GM21447 (cell line): ENCODE measurements around the gene CD6.

Source experiments
- ATAC-seq: cut with Tn5 transposase; IDR thresholded peaks from one replicate; pipeline ENCODE4 v1.9.1; 2021; ENCODE audit not compliant: unreplicated experiment

The CD6 gene

DNA sequence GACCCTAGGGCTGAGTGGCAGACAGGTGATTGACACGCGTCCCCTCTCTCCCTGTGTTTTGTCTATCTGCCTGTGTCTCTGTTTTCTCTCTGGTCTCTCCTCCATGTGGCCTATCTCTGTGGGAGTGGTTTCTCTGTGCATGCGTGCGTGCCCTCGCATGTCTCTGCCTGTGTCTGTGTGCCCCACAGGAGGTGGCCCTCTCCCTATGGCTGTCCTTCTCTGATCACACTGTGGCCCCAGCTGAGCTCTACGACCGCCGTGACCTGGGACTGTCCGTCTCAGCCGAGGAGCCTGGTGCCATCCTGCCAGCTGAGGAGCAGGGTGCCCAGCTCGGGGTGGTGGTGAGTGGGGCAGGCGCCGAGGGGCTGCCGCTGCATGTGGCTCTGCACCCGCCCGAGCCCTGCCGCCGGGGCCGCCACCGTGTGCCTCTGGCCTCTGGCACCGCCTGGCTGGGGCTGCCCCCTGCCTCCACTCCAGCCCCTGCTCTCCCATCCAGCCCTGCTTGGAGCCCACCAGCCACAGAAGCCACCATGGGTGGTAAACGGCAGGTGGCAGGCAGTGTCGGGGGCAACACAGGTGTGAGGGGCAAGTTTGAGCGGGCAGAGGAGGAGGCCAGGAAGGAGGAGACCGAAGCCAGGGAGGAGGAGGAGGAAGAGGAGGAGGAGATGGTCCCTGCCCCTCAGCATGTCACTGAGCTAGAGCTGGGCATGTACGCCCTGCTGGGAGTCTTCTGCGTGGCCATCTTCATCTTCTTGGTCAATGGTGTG is 35.6 kb upstream of the CD6 start:
- no peak for ATAC-seq

DNA sequence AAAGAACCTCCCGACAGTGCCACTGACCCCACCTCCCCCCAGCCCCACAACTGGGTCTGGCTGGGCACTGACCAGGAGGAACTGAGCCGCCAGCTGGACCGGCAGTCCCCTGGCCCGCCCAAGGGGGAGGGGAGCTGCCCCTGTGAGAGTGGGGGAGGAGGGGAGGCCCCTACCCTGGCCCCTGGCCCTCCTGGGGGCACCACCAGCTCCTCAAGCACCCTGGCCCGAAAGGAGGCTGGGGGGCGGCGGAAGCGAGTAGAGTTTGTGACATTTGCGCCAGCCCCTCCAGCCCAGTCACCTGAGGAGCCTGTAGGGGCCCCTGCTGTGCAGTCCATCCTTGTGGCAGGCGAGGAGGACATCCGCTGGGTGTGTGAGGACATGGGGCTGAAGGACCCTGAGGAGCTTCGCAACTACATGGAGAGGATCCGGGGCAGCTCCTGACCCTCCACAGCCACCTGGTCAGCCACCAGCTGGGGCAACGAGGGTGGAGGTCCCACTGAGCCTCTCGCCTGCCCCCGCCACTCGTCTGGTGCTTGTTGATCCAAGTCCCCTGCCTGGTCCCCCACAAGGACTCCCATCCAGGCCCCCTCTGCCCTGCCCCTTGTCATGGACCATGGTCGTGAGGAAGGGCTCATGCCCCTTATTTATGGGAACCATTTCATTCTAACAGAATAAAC is 34.9 kb upstream of the CD6 start:
- no peak for ATAC-seq

DNA sequence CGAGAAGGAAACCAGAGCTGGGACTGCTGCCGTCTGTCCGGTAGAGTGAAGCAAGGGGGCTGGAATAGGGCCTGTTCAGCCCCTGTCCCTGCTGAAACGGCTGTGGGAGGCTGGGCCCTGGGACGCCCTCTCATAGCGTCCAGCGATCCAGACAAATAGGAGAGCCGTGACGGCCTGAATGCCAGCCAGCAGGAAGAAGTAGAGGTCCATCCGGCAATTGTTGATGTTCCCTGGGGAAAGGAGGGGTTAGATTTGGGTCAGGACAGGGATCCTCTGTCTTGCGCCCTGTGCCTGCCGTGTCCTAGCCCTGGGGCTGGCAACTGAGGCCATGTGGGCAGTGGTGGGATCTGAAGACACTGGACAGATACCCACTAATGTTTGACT is 34.3 kb upstream of the CD6 start:
- ATAC-seq: no peak

DNA sequence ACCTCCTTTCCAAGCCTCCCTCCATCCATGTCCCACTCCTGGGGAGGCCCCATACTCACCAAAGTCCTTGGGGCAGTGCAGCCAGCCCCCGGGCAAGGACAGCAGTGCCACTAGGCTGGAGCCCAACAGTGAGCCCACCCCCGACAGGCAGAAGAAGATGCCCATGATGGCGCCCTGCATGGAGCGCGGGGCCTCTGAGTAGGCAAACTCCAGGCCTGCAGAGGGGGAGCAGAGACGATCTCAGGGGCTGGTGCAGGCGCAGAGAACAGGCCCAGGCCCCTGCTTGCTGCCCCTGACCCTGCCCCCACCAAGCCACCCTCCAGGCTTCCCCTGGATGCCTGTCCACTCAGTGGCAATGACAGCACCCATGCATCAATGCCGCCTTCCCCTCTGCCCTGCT is 33.7 kb upstream of the CD6 start:
- ATAC-seq: no peak

DNA sequence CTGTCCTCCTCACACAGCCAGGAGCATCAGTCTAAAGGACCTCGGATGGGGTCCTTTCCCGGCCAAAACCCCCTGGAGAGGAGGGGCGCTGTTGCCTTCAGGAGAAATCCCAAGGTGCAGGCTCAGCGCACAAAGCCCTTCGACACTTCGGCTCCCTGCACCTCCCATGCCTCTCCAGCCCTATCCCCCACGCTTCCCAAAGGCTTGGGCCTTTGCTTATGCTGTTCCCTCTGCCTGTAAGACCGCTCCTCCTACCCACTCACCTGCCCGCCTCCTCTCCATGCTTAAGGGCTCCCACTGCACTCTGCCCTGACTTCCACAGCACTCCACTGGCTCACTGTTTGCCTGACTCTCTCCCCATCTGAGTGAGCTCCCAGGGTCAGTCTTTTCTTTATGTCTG is 33.0 kb upstream of the CD6 start:
- no peak for ATAC-seq

DNA sequence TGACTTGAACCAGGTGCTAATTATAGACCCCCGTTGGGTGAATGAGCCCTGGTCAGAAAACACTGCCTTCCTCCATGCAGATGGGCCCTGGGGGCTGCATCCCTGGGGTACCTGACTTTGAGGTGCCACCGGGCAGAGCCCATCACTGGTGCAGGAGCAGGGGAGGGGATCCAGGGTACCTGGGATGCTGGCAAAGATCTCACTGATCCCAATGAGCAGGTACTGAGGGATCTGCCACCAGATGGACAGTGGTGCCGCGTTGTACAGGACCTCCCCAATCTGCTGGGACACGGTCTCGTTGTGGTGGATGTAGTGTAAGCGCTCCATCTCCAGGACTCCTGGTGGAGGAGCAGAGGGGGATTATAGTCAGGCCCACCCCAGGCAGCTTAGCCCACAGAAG is 32.2 kb upstream of the CD6 start:
- no peak for ATAC-seq

DNA sequence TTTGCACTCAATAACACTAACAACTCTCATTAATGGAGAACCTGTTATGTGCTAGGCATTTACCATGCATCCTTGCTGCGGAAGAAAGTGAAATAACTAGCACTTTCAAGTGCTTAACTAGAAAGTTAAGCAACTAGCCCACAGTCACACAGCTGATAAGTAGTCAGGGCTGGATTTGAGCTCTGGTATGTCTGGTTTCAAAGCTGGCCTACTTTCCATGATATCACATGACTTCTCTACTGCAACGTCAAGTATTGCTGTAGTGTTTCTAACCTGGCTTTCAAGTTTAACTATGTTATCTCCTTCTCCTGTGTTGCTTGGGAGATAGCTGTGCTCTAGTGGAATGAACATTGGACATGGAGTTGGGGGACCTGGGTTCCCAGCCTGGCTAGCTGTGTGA is 31.6 kb upstream of the CD6 start:
- ATAC-seq: no peak

DNA sequence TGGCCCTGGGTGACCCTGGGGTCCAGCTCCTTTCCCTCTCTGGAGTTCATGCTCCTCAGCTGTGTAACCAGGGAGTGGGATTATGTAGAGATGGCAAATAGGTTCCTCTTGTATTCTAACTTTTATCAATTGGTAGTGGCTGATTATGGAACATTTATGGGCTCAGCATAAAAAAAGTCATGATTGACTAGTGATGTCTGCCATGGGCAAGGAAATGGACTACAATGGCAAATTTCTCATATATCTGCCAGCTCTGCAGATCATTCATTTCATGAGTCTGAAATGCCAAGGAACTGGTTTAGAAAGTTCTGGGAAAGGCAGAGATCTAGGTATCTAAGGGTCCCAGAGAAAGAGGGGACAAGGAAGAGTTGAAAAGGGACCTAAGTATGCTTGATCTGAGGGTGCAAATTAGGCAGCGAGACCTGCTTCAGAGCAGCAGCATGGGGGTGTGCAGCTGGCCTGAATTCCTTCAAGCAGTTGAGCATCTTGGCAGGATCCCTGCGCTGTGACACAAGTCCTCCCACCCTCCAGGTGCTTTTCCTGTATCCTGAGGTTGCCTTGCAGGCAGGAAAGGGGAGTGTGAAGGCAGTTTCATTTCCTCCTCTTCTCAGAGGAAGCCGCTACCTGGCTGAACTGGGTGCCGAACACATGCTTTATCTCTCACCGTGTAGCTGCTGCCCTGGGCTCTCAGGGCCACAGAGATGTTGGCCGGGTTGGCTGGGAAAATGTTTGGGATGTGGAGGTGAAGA is 29.9 kb upstream of the CD6 start:
- ATAC-seq: no peak

DNA sequence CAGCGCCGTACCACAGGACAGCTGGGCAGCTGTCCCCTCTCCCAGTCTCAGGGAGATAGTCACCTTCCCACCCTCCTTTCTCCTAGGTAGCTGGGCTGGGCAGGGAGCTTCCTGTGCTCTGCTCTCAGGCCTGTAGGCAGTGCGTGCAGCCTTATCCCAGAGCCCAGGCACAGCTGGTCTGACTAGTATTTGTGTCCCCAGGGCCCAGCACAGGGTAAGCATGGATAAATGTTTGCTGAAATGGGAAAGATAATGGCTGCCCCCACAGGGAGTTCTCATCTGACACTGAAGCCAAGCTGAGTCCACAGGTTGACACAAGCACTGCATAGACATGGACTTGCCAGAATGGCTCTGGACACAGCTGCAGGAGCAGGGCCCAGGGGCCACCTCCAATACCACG is 29.3 kb upstream of the CD6 start:
- ATAC-seq: no peak

DNA sequence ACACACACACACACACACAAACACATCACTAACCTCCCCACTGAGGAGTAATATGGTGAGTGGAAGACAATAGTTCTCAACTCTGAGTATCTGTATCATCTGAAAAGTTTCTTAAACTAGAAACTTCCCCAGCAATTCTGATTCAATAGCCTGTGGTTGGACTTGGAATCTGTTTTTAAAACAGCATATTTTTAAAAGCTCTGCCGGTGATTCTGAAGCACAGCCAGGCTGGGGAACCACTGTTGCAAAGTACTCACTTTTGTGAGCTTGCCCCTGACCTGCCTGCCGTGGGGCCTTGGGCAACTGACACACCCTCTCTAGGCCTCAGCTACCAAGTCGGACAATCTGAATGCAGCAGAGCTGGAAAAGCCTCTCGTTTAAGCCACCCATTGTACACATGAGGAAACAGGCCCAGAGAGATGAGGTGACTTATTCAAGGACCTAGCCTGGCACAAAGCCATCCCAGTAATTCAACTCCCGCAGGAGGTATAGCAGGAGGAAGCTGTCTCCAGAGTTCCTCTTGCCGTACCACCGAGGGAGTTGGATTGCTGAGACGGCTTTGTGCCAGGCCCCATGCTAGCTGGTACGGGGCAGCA is 28.4 kb upstream of the CD6 start:
- ATAC-seq: no peak

DNA sequence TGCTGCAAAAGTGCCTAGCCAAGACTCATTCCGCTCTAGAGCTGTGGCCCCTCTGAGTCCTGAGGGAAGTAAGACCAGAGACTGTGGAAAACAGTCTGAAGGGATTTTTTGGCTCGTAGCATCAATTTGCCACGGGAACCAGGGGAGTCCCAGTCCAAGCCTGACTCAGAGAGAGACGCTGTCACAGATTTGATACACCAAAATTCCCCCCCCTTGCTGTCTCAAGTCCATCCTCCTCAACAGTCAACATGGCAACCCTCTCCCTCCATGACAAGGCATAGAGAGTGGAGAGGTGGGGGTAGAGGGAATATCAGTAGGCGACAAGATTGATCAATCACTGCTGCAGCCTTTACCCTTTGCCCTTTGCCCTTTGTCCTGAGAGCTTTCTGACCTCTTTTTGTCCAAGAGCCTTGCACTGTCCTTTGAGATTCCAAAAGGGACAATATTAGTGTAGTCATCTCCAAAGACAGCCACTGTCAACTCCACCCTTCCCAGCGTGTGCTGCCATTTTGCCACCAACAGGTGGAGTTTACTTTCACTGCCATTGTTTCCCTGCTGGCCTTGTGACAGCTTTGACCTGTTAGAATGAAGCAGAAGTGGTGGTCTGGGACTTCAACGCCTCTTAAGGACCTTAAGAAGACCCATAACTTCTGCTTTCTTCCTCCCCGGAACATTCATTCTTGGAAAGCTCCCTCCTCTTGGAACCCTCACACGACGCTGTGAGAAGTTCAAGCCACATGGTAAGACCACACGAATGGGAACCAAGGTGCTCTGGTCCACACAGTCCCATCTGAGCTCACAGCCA is 26.8 kb upstream of the CD6 start:
- no peak for ATAC-seq

DNA sequence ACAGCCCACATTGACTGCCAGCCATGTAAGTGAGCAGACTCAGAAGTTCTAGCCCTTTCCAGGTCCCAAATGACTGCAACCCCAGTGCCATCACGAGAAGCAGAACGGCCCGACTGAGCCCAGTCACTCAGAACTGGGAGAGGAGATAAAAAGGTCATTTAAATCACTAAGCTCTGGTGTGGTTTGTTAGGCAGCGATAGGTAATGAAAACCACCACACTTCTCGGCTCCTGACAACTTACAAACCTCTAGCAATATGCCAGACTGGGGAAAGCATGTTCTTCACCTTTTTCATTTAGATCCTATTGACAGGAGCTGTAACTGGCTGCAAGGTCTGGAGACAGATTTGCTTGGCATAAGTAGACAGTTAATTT is 26.2 kb upstream of the CD6 start:
- no peak for ATAC-seq

DNA sequence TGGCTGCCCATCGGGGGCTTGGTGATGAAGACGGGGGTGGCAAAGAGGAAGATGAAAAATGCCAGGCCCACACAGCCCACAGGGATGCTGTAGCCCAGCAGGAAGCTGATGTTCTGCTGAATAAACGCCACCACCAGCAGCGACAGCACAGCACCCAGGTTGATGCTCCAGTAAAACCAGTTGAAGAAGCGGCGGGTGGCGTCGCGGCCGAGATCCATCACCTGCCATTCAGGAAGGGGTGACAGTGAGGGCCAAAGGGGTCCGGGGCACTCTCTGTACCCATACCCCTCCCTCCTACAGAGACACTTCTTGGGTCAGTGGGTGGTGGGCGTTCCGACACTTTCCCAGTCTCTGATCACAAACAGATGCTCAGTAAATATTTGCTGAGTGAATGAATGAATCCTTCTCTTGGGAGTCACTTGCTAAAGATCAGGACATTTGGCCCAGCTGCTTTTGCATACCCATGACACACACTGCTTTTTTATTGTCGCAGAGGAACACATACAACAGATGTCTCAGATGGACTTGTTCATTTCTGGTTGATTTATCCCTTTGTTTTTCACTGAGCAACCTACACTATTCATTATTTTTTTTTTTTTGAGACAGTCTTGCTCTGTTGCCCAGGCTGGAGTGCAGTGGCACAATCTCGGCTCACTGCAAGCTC is 24.7 kb upstream of the CD6 start:
- no peak for ATAC-seq

DNA sequence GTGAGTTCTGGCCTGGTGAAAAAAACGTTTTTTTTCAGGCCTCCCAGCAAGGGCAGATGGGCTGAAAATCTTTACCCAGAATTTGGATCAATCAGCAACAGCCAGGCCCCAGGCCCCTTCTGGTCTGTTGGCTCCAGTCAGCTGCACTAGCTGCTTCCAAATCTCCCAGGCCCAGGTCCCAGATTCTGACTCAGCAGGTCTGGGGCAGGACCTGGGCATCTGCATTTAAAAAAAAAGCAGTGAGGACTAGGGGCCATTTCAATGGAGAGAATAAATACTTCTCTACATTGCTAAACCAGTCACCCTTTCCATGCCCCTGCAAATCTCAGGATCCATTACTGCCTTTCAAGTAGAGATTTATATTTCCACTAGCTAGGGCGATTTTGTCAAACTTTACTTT is 23.8 kb upstream of the CD6 start:
- no peak for ATAC-seq

DNA sequence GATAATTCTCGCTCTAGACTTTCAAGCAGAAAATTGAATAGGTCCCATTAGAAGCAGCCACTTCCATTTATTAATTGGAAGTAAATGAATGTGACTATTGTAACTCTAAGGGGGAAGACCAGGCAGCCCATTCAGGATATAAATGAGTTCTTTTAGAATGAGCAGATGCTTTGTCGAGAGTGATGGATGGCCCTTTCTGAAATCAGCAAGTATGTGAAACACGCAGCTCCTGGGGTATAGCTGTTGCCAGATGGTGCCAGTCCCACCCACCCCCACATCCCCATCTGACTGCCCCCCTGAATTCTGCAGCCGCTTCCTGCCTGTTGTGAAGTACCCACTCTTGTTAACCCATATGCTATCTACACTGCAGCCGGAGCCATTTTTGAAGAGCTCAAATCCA is 23.2 kb upstream of the CD6 start:
- no peak for ATAC-seq

DNA sequence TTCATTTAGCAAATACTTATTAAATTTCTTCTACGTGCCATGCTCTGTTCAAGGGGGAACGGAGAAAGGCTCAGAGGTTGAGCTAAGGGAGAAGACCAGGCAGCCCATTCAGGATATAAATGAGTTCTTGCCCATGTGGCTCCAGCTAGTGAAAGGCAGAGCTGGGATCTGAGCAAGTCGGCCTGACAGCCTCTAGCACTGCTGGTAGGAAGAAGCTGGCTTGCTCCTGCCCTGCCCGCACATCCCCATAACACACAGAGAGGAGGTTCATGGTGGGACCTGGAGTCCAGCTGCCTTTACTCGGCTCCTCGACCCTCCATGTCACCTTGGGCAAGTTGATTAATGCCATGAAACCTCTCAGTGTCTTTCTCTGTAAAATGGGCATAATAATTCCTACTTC is 21.5 kb upstream of the CD6 start:
- ATAC-seq: no peak

DNA sequence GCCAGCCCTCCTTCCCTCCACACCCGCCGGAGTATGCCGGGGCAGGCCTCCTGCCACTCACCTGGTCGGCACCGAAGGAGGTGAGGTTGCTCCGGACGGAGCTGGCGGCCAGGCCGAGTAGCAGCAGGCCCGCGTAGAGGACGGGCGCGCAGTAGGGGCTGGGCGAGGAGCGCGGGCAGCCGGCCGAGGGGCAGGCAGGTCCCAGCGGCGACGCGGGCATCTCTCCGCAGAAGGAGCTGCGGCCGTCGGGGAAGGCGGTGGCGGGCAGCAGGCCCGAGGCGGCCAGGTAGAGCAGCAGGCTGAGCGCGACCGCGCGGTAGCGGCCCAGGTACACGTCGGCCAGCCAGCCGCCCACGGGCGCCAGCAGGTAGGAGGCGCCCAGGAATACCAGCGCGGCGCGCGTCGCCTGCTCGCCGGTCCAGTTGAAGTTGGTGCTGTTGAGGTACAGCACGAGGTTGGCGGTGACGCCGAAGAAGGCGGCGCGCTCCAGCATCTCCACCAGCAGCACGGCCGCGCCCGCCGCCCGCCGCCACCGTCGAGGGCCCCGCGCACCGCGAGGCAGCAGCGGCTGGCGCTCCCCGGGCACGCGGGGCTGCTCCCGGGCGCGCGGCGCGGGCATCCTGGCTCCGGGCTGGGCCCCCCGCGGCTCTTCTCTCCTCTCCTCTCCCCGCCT is 20.4 kb upstream of the CD6 start:
- no peak for ATAC-seq

DNA sequence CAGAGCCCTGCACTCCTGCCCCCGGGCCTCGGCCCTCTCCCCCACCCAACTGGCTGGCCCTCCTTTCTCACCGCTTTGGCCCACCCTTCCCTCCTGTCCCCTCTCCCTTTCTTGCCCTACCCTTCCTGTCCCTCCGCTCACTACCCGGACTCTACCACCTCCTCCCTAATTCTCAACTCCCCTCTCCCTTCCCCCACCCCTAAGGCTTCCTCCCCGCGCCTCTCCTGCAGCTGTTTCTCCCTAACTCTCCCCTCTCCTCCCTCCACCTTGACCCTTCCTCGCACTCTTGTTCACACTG is 19.9 kb upstream of the CD6 start:
- ATAC-seq: no peak

DNA sequence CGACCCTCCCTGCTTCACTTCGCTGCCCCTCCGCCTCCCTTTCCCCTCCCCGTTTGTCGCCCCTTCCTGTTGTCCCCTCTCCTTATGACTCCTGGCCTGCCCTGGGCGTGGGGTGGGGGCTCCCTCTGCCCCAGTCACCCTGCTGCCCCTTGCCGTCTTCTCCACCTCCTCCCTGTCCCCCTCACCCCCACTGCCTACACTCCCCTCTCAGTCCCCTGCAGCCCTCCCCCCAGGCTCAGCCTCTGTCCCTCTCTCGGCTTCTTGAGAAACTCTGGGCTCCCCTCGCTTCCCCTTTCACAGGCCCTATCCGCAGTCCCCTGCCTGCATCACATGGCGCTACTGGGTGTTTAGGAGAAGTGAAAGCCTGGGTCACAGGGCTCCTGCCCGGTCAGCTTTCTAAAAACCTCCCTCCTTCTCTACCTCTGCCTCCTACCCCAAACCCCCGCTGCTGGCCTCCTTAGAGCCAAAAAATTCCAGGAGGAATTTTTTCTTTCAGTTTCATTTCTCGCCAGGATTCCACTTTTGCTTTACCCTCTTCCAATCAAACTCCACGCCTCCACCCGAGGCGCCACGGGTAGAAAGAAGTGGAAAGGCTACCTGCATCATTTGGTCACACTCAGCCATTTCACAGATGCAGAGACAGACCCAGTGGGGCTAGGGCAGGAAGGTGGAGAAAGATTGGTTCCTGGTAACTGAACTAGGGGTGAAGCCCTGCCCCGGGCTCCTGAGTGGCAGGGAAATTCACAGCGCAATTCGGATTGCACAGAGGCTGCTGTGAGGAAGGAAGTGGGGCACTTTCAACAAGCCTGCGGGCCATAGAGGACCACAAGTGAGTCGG is 19.4 kb upstream of the CD6 start, which contains the start of gene SLC15A3:
SLC15A3 (minus strand) TSS at position 273 of the 838 bp plus-strand sequence. CDS start 625 bp downstream, outside the sequence.
- peak; percentile 73 for ATAC-seq
